Heart right ventricle (tissue), 16 donors: ENCODE data around the gene DDIT3. TPM values are rescaled to one million over a fixed set of nuclear protein-coding genes. Genes with fewer than 3 reads are reported as not detected.

ENCODE experiments used
- ATAC-seq, 8 donors: fragments of 200-7000 bp; cut with Tn5 transposase; one replicate each; pipeline ENCODE4 v1.9.1; 2020; ENCODE audit warnings: mild to moderate bottlenecking in 8 of 8, moderate library complexity in 8 of 8, moderate number of reproducible peaks in 1 of 8
- DNase-seq, 2 donors: peaks; one replicate each; pipeline ENCODE4 v3.0.0-alpha.2; 2020
- H3K27ac ChIP-seq, 10 donors: fragments of 200-600 bp; sonication (generic) in 2 of 10; one replicate each; pipeline versions ENCODE4 v1.5.0 to v1.8.0; 2020 to 2022; ENCODE audit warnings: mild to moderate bottlenecking in 3 of 10
- H3K27me3 ChIP-seq, 7 donors: fragments of 200-600 bp; one replicate each; pipeline ENCODE4 v1.8.0; 2021 to 2022; ENCODE audit warnings: mild to moderate bottlenecking in 2 of 7
- H3K36me3 ChIP-seq, 9 donors: fragments of 200-600 bp; sonication (generic) in 1 of 9; one replicate each; pipeline versions ENCODE4 v1.5.0 to v1.8.0; 2020 to 2022; ENCODE audit warnings: mild to moderate bottlenecking in 2 of 9
- H3K4me1 ChIP-seq, 9 donors: fragments of 200-600 bp; sonication (generic) in 1 of 9; one replicate each; pipeline versions ENCODE4 v1.5.0 to v1.8.0; 2020 to 2022; ENCODE audit warnings: mild to moderate bottlenecking in 4 of 9
- H3K4me3 ChIP-seq, 10 donors: fragments of 200-600 bp; sonication (generic) in 2 of 10; one replicate each; pipeline versions ENCODE4 v1.5.0 to v1.8.0; 2020 to 2022; ENCODE audit warnings: mild to moderate bottlenecking in 7 of 10, moderate library complexity in 2 of 10
- H3K9me3 ChIP-seq, 11 donors: fragments of 200-600 bp in 10 of 11; sonication (generic) in 2 of 11; one replicate each; pipeline versions ENCODE4 v1.5.0 to v1.8.0; 2013 to 2022; ENCODE audit warnings: mild to moderate bottlenecking in 2 of 11, control low read depth in 1 of 11, moderate library complexity in 1 of 11
- WGBS, 2 donors: extraction: QIAGEN DNeasy Blood & Tissue Kit; methylation state at CpG; one replicate each; pipeline ENCODE4 v1.1.7; 2013; ENCODE audit warnings: inconsistent platforms in 1 of 2; 5-methylcytosine and 5-hydroxymethylcytosine counted together
- intact Hi-C, 10 donors: fragments of 100-400 bp; cut with DNase I; formaldehyde crosslinking; loops; one replicate each; pipeline versions ENCODE4 v1.11.1 to v1.14.2; 2022
- long read RNA-seq, 3 donors: library from polyadenylated mRNA; unstranded; transcript quantifications; one replicate each; pipeline ENCODE4 v2.0.0, GENCODE V29; 2020 to 2021
- polyA plus RNA-seq, 2 donors: library from polyadenylated mRNA; stranded (reverse); fragments of 200-250 nt; gene quantifications; one replicate each; pipeline ENCODE4 v1.2.3, GENCODE V29; 2013
- total RNA-seq, 10 donors: library from RNA; stranded (reverse); fragmentation: NEBNext Ultra II Directional in 3 of 10; extraction: Animal tissue kit (Norgen Biotek cat#: 25700) in 3 of 10; gene quantifications; one replicate each; pipeline versions ENCODE4 v1.2.1 to v1.2.4, GENCODE V29; 2021 to 2023
- TF ChIP-seq, protein P1 (sequence below), 9 donors: fragments of 200-600 bp; sonication (generic) in 2 of 9; IDR thresholded peaks; one replicate each; pipeline versions ENCODE4 v1.5.0 to v1.8.0; 2021 to 2022; ENCODE audit warnings: antibody characterized with exemption in 9 of 9, mild to moderate bottlenecking in 5 of 9, moderate library complexity in 1 of 9
- donor health status: Arrhythmogenic right ventricular cardiomyopathy.
- donor health status: ischemic (EF 13 %, LVEDD 7.1; RV severe dilation, severe dysfunction).
- donor health status: healthy with polysubstance abuse.
- donor health status: DM: no; HTN: yes; CAD: no.
- donor health status: DM: no; HTN: no; CAD: no.
- donor health status: ischemic (EF 25% LVEDD 6.9; RV normal size, moderate dysfunction).
- donor health status: ischemic (EF 25% LVEDD 5.7; RV mildly dilated, moderate dysfunction).
- donor health status: healthy.
- donor health status: DM: yes; HTN: yes; CAD: no.
- donor health status: Ischemic cardiomyopathy.
- donor health status: ischemic (EF 35%, LVEDD 5.7; RV mildly dilated, moderate dysfunction).
- donor health status: nonischemic (EF 11% LVEDD 7.7; RV severe dilation, severe dysfunction).
- donor health status: DM: yes; HTN: yes; CAD: no.
- donor health status: PGD.
- donor health status: ischemic (EF 29% LVEDD 5.4; RV normal size, mild dysfunction).
- donor health status: nonischemic (EF 23%, LVEDD 6.1; RV moderate dilation, normal function).

Gene DDIT3
- total RNA-seq (10 to 100 TPM; 11.2 to 34.1 (median 22.0) TPM), polyA plus RNA-seq (100 to 1,000 TPM in 1 of 2 donors, 10 to 100 TPM in 1; 65.2 to 106 TPM)
- long read RNA-seq, donor 1, transcript DDIT3-202 (4 exons, 872 nt): major isoform, 6 of 14 reads
- long read RNA-seq, donor 1, transcript DDIT3-201 (4 exons, 906 nt): major isoform, 6 of 14 reads
- long read RNA-seq, donor 1, partial matches to known transcripts: 1 of 14 reads
- long read RNA-seq, donor 1, other reads (novel, unspliced or antisense): 0 of 14 reads
- long read RNA-seq, donor 2, partial matches to known transcripts: 0 of 8 reads
- long read RNA-seq, donor 2, other reads (novel, unspliced or antisense): 3 of 8 reads
- long read RNA-seq, donor 3, transcript DDIT3-201 (4 exons, 906 nt): major isoform, 9 of 14 reads
- long read RNA-seq, donor 3, partial matches to known transcripts: 0 of 14 reads
- long read RNA-seq, donor 3, other reads (novel, unspliced or antisense): 3 of 14 reads

DNA sequence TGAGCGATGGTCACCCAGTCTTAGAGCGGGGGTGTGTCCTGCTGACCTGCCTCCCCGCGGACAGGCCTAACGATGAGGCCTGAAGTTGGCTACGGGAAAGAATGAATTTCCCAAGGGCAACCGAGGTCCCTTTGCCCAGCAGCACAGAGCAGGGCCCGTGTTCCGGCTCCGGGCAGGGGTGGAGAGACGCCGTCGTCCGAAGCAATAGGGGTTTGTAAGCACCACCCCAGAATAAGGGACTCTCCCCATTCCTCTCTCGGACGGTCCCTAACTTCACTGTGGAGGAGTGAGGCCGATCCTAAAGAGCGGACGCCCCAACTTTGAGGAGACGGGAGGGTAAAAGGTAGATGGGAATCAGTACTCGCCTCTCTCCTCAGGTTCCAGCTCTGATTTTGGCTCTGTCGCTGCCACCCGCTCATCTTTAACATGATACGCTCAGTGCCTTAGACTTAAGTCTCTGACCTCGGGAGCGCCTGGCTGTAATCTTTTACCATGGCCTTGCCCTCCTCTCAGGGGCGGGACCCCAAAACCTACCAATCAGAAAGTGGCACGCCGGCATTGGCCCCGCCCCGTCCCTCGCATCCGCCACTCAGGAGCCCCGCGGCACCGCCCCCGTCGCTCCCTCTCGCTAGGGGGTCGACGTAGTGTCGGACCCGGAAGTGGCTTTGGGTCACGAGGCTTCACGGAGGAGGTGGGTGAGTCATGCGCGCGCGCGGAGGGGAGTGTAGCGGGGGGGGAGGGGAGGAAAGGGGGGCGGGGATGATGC lies at the start of gene DDIT3:
Gene DDIT3, minus strand, starts transcription at position 462 of the 766 bp plus-strand sequence. CDS start 3,108 bp downstream, outside the sequence.
- intact Hi-C loops: loop anchor here in 1 of 10 donors (1.0 kb wide), 1 partner anchor 33 kb away; no protein-coding TSS in a partner anchor
- peaks cover 25 to 80% (median 68%) of the 10 kb centered on the region in 9 donors for H3K4me1 ChIP-seq
- 1% methylated on average over 46 to 52 of the region's 52 CpGs for WGBS, 2 donors

DNA sequence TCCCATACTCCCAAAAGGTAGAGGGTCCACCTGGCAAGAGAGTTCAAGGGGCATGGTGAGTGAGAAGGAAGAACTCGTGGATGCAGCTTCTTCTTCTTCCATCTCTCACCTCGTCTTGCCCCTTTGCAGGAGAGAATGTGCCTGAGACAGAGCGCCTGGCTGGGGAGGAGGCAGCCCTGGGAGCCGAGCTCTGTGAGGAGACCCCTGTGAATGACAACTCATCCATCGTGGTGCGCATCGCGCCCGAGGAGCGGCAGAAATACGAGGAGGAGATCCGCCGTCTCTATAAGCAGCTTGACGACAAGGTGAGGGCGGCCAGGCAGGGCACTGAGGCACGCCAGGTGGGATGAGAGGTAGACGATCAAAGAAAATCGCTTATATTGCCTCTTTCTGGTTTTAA lies 49.5 kb upstream of the DDIT3 start:
- ATAC-seq (no peak), DNase-seq (no peak)
- Histone ChIP-seq H3K4me1 (no peaks in the 10 kb centered on the region), H3K27me3 (peaks cover 0 to 58% (median 22%) of the 10 kb centered on the region in 7 donors), H3K4me3 (no peak overlapping the region), H3K36me3 (no peaks in the 10 kb centered on the region), H3K9me3 (no peaks in the 10 kb centered on the region), H3K27ac (no peak overlapping the region)
- intact Hi-C loops: no loop called here
- TF ChIP-seq, protein P1, sequence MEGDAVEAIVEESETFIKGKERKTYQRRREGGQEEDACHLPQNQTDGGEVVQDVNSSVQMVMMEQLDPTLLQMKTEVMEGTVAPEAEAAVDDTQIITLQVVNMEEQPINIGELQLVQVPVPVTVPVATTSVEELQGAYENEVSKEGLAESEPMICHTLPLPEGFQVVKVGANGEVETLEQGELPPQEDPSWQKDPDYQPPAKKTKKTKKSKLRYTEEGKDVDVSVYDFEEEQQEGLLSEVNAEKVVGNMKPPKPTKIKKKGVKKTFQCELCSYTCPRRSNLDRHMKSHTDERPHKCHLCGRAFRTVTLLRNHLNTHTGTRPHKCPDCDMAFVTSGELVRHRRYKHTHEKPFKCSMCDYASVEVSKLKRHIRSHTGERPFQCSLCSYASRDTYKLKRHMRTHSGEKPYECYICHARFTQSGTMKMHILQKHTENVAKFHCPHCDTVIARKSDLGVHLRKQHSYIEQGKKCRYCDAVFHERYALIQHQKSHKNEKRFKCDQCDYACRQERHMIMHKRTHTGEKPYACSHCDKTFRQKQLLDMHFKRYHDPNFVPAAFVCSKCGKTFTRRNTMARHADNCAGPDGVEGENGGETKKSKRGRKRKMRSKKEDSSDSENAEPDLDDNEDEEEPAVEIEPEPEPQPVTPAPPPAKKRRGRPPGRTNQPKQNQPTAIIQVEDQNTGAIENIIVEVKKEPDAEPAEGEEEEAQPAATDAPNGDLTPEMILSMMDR (IDR thresholded peaks at IDR 0.05): no peak
- 86 to 92% methylated on average over 18 of the region's 18 CpGs for WGBS, 2 donors

More for the DNA sequence above, at the start of gene DDIT3:
- Histone ChIP-seq H3K27me3 (no peaks in the 10 kb centered on the region), H3K9me3 (no peaks in the 10 kb centered on the region), H3K4me3 (peak within 1 kb of the TSS; percentile 67 to 98 (median 88)), H3K27ac (peak within 1 kb of the TSS; percentile 89 to 100 (median 98)), H3K36me3 (peaks cover 0 to 50% (median 30%) of the 10 kb centered on the region in 9 donors)
- TF ChIP-seq, protein P1 (IDR thresholded peaks at IDR 0.05): no peak
- ATAC-seq (peak; percentile 82 to 92 (median 90)), DNase-seq (peak; percentile 99)

DNA sequence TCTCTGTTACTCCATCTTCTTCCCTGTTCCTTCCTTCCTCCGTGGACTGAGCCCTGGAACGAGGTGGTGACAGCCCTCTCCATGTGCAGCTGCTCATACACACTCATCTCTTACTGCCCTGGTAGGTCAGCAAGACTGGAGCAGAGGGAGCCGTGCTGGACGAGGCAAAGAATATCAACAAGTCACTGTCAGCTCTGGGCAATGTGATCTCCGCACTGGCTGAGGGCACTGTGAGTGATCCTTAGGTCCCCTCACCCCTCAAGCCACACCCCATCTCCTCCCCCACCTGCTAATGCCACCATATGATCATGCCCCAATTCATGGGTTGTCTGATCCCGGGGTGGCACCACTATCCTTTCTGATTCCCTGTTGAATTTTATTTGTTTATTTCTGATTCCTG lies 48.5 kb upstream of the DDIT3 start:
- Histone ChIP-seq H3K9me3 (no peaks in the 10 kb centered on the region), H3K4me3 (no peak overlapping the region), H3K27ac (no peak overlapping the region), H3K36me3 (no peaks in the 10 kb centered on the region), H3K27me3 (peaks cover 0 to 68% (median 22%) of the 10 kb centered on the region in 7 donors), H3K4me1 (no peaks in the 10 kb centered on the region)
- TF ChIP-seq, protein P1 (IDR thresholded peaks at IDR 0.05): no peak
- DNase-seq (no peak), ATAC-seq (no peak)
- intact Hi-C loops: no loop called here
- WGBS, 2 donors: 40 to 45% methylated on average over 6 of the region's 6 CpGs

- H3K4me1 ChIP-seq: no peaks in the 10 kb centered on the region
- intact Hi-C loops: no loop called here
- TF ChIP-seq, protein P1 (IDR thresholded peaks at IDR 0.05): no peak
- H3K27ac ChIP-seq: no peak overlapping the region
- 83 to 86% methylated on average over 7 of the region's 7 CpGs for WGBS, 2 donors
- DNase-seq (no peak), ATAC-seq (no peak)
- peaks cover 0 to 62% (median 26%) of the 10 kb centered on the region in 7 donors for H3K27me3 ChIP-seq
- no peak overlapping the region for H3K4me3 ChIP-seq
- H3K9me3 ChIP-seq: no peaks in the 10 kb centered on the region
- H3K36me3 ChIP-seq: no peaks in the 10 kb centered on the region
Measured at GRCh38 chr12:57564178-57564740, 43.9 kb upstream of the DDIT3 start.
